GM10266 (cell line): ENCODE results near the gene PPP1R16B.
"Not testable (repeated sequence)": the region's sequence is repeated elsewhere in the genome, so short reads cannot be mapped to it uniquely, and the experiment has no call there.

Experiments used
- DNase-seq: peaks from one replicate; pipeline ENCODE4 v3.0.0; 2012; ENCODE audit errors: extremely low spot score
- TF ChIP-seq, protein P1 (sequence below): IDR thresholded peaks from 2 replicates; pipeline ENCODE4 v1.5.1; 2012; ENCODE audit warnings: mild to moderate bottlenecking, low read depth; ENCODE audit not compliant: control insufficient read depth, insufficient read depth; ENCODE audit errors: missing control alignments

The PPP1R16B gene

DNA sequence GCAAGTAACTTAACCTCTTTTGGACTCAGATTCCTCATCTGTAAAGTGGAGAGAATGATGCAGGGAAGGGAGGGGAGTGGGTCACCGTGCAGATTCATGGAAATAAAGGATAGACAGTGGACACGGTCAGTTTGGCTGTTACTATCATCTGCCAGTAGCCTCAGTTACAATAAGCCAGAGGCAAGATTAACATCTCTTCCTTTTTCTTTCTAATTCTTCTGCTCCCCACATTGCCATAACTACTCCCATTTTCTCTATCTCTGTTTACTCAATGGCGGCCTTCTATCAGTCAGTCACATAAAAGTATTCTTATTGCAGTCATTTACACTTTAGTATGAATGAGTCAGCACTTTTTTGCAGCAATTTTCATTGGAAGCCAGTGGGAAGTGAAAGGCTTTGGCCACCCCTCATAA, 49.2 kb downstream of the PPP1R16B start:
- DNase-seq: no peak

DNA sequence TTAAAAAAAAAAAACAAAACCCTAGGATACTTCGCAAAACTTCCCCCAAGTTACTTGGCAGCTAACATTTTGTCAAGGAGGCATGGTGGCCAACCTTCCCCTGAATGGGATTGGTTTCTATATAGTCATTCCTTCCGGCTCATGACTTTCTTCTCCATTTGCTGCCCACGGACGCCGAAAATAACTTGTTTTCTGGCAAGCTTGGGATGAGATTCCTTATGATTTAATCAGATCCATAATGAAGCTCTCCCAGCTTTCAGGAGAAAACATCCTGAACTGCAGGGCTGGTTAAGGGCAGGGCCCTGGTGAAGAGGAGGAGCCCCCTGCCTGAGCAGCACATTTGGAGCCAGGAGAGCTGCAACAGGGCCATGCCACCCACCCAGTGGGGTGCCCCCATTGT, 49.9 kb downstream of the PPP1R16B start:
- TF ChIP-seq, protein P1, sequence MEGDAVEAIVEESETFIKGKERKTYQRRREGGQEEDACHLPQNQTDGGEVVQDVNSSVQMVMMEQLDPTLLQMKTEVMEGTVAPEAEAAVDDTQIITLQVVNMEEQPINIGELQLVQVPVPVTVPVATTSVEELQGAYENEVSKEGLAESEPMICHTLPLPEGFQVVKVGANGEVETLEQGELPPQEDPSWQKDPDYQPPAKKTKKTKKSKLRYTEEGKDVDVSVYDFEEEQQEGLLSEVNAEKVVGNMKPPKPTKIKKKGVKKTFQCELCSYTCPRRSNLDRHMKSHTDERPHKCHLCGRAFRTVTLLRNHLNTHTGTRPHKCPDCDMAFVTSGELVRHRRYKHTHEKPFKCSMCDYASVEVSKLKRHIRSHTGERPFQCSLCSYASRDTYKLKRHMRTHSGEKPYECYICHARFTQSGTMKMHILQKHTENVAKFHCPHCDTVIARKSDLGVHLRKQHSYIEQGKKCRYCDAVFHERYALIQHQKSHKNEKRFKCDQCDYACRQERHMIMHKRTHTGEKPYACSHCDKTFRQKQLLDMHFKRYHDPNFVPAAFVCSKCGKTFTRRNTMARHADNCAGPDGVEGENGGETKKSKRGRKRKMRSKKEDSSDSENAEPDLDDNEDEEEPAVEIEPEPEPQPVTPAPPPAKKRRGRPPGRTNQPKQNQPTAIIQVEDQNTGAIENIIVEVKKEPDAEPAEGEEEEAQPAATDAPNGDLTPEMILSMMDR: no peak
- no peak for DNase-seq

More for the DNA sequence above, 49.2 kb downstream of the PPP1R16B start:
- TF ChIP-seq, protein P1: no peak

DNA sequence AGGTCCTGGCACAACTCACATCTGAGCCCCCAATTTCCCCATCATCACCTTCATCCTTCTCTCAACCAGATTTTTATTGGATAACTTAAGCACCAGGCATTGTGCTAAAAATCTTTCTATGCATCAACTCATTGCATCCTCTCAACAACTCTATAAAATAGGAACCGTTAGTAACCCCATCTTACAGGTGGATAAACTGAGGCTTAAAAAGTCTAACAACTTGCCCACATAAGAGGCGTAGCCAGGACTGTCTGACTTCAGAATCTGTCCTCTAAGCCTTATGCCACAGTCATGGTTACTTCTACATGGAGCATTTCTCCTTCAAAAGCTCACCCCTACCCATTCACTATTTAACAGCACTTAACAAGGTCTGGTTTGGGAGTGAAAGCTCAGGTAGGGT, 51.1 kb downstream of the PPP1R16B start:
- DNase-seq: no peak
- TF ChIP-seq, protein P1: no peak

DNA sequence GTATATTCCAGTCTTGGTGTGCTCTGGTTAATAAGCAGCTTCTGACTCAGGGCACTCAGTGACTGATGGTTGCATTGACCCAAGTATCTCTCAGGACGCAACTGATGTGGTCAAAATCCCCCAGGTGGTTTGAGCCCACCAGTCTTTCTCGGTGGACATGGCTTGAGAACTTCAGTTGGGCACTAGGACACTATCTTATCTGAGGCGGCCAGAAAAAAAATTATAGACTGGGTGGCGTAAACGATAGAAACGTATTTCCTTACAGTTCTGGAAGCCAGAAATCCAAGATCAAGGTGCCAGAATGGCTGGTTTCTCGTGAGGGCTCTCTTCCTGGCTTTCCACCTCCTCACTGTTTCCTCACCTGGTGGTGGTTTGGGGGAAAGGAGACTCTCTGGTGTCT, 52.2 kb downstream of the PPP1R16B start:
- TF ChIP-seq, protein P1: no peak
- DNase-seq: no peak

DNA sequence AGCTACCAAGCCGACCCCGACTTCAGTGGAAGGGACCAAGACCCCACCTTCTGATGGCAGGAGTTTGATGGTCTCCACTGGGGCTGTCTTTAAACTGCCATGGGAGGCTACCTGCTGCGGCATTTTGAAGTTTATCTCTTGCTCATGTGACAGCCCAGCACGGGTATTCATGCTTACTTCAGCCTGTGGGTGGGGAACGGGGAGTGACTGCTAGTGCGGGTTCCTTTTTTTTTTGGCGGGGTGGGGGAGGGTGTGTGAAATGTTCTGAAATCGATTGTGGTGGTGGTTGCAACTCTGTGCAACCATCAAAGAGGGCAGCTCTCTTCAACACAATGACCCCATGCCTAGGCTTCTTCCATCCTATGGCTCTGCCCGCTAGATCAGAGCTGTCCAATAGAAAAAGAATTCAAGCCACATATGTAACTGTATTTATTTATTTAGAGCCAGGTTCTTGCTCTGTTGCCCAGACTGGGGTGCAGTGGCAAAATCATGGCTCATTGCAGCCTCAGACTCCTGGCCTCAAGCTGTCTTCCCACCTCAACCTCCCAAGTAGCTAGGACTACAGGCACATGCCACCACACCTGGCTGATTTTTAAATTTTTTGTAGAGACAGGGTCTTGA, 53.7 kb downstream of the PPP1R16B start:
- peak; percentile 56 for DNase-seq
- TF ChIP-seq, protein P1: no peak

DNA sequence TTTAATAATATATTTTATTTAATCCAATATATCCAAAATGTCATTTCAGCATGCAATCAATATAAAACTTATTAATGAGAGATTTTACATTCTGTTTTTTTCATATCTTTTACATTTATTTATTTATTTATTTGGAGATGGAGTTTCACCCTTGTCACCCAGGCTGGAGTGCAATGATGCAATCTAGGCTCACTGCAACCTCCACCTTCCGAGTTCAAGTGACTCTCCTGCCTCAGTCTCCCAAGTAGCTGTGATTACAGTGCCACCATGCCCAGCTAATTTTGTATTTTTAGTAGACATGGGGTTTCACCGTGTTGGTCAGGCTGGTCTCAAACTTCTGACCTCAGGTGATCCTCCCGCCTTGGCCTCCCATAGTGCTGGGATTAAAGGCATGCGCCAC, 54.4 kb downstream of the PPP1R16B start:
- DNase-seq: not testable (repeated sequence)

DNA sequence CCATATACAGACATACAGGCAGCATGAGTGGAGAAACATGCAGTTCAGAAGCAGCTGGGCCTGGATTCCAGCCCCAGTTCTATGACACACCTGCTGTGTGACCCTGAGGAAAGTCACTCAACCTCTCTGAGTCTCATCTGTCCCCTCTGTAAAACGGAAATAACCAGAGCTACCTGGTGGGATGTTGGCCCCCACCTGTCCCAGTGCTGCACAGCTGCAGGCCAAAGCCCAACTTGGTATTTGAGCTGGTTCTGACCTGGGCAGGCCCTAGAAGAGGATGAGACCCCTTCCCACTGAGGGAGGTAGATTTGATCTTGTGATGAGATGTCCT, 55.5 kb downstream of the PPP1R16B start:
- DNase-seq: no peak
- TF ChIP-seq, protein P1: no peak

DNA sequence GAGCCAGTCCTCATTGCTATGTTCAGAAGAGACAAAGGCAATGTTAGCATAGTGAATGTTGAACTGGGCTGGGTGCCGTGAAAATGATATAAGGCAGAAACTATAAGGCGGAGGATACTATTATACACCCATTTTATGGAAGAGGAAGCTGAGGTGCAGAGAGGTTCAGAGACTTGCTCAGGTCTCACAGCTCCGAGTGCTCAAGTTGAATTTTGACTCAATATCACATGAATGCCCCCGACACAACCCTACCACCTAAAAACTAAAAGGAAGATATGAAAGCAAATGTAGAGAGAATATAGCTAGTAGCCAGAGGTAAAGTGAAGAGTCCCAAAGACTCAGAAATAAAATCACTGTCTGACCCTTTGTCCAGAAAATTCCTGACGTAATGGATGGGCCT, 56.7 kb downstream of the PPP1R16B start:
- DNase-seq: no peak
- TF ChIP-seq, protein P1: no peak
